Mammary epithelial cell (primary cell): ENCODE measurements around the gene RAB3IL1.

ENCODE experiments used
- EZH2 ChIP-seq: IDR thresholded peaks from 2 replicates; pipeline ENCODE4 v1.6.1; 2012; ENCODE audit warnings: low read length, inconsistent platforms, borderline replicate concordance
- TF ChIP-seq, protein P1 (sequence below), 2 donors: IDR thresholded peaks in 1 of 2; conservative IDR thresholded peaks in 1 of 2; 2 replicates each; pipeline ENCODE4 v1.5.1; 2011 to 2012; ENCODE audit warnings: inconsistent platforms in 2 of 2, low read length in 2 of 2, mild to moderate bottlenecking in 2 of 2, control low read depth in 1 of 2, low read depth in 1 of 2; ENCODE audit not compliant: insufficient read depth in 1 of 2; ENCODE audit errors: extremely low read depth in 1 of 2

DNA sequence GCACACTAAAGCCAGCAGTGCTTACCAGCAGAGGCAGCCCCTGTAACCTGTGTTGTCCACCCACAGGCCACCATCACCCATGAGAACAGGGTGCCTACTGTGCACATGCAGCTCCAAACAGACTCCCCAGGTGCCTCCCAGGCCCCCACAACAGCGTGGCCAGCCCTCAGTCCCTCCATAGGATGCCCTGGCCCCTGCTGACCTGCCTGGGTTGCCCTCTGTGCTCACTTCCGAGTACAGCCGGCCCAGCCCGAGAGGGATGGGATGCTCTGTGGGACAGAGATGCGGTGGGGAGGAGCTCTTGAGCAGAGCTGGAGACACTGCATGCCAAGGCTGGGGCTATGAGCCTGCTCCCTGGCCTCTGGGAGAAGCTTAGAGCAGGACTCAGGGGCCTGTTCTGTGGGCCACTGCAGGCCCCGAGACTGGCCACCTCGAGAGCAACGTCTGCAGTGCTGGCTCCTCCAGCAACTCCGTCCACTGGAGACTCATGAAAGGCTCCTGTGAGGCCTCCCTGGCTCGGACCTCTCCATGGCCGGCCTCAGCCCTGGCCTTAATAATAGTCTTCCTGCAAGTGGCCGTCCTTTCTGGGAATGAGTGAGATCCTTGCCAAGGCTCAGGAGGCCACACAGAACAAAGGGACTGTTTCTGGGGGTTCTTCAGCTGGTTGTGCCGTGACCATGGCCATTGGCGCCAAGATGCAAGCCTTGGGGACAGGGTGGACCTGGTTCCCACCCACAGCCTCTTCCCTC is 62.2 kb downstream of the RAB3IL1 start:
- TF ChIP-seq, protein P1, sequence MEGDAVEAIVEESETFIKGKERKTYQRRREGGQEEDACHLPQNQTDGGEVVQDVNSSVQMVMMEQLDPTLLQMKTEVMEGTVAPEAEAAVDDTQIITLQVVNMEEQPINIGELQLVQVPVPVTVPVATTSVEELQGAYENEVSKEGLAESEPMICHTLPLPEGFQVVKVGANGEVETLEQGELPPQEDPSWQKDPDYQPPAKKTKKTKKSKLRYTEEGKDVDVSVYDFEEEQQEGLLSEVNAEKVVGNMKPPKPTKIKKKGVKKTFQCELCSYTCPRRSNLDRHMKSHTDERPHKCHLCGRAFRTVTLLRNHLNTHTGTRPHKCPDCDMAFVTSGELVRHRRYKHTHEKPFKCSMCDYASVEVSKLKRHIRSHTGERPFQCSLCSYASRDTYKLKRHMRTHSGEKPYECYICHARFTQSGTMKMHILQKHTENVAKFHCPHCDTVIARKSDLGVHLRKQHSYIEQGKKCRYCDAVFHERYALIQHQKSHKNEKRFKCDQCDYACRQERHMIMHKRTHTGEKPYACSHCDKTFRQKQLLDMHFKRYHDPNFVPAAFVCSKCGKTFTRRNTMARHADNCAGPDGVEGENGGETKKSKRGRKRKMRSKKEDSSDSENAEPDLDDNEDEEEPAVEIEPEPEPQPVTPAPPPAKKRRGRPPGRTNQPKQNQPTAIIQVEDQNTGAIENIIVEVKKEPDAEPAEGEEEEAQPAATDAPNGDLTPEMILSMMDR (conservative IDR thresholded peaks at IDR 0.05 in 1 of 2, IDR thresholded peaks at IDR 0.05 in 1 of 2; ENCODE audit: extremely low read depth in 1 of 2, insufficient read depth in 1 of 2, low read depth in 1 of 2, low read length in 2 of 2) = no peak
- TF ChIP-seq EZH2 = no peak
